Measurements from ENCODE around the gene OR8K3. TPM values are rescaled to one million over a fixed set of nuclear protein-coding genes. Genes with fewer than 3 reads are reported as not detected.

The OR8K3 gene
- total RNA-seq: not detected in 2 replicates

- no peak for TF ChIP-seq CTCF (conservative IDR thresholded peaks at IDR 0.05; ENCODE audit: low read depth, low read length)
- no peak within 1 kb of the TSS for H3K4me3 ChIP-seq (ENCODE audit: low read depth, low read length)
- DNase-seq (ENCODE audit: low read depth): no peak
Observed at GRCh38 chr11:56314844-56315243, at the start of gene OR8K3. Gene OR8K3, plus strand, starts transcription at chr11:56315144. Its CDS starts 3,163 bp downstream, at chr11:56318307.

GRCh38 chr11:56271092-56271491, 43.9 kb upstream of the OR8K3 start:
- no peak overlapping the region for H3K4me3 ChIP-seq (ENCODE audit: low read depth, low read length)
- no peak for TF ChIP-seq CTCF (conservative IDR thresholded peaks at IDR 0.05; ENCODE audit: low read depth, low read length)
- no peak for DNase-seq (ENCODE audit: low read depth)

GRCh38 chr11:56273854-56274253, 41.1 kb upstream of the OR8K3 start, which contains the start of gene OR5T1:
Gene OR5T1, plus strand, starts transcription at chr11:56274154. Its CDS starts 1,485 bp downstream, at chr11:56275639.
- DNase-seq (ENCODE audit: low read depth): no peak
- TF ChIP-seq CTCF (conservative IDR thresholded peaks at IDR 0.05; ENCODE audit: low read depth, low read length): no peak
- no peak within 1 kb of the TSS for H3K4me3 ChIP-seq (ENCODE audit: low read depth, low read length)

- DNase-seq (ENCODE audit: low read depth): no peak
- no peak for TF ChIP-seq CTCF (conservative IDR thresholded peaks at IDR 0.05; ENCODE audit: low read depth, low read length)
- H3K4me3 ChIP-seq (ENCODE audit: low read depth, low read length): no peak within 1 kb of the TSS
Observed at GRCh38 chr11:56292154-56292553, 22.8 kb upstream of the OR8K3 start, which contains the start of gene OR8H1. Gene OR8H1, minus strand, starts transcription at chr11:56292254. Its CDS starts 1,192 bp downstream, at chr11:56291062.

GRCh38 chr11:56296898-56297297, 18.0 kb upstream of the OR8K3 start:
- no peak overlapping the region for H3K4me3 ChIP-seq (ENCODE audit: low read depth, low read length)
- DNase-seq (ENCODE audit: low read depth): no peak
- TF ChIP-seq CTCF (conservative IDR thresholded peaks at IDR 0.05; ENCODE audit: low read depth, low read length): no peak

GRCh38 chr11:56307836-56308235, 7.1 kb upstream of the OR8K3 start:
- DNase-seq (ENCODE audit: low read depth): no peak
- TF ChIP-seq CTCF (conservative IDR thresholded peaks at IDR 0.05; ENCODE audit: low read depth, low read length): no peak
- no peak overlapping the region for H3K4me3 ChIP-seq (ENCODE audit: low read depth, low read length)

GRCh38 chr11:56331861-56332491, 17.0 kb downstream of the OR8K3 start:
- no peak for DNase-seq (ENCODE audit: low read depth)
- TF ChIP-seq CTCF (conservative IDR thresholded peaks at IDR 0.05; ENCODE audit: low read depth, low read length): no peak
- H3K4me3 ChIP-seq (ENCODE audit: low read depth, low read length): no peak overlapping the region
